Duodenal mucosa (tissue), 2 donors: ENCODE data around the gene PHAF1.
A peak's percentile ranks its signal among the peaks of the same experiment; 100 is the strongest.

ENCODE experiments used
- H3K27ac ChIP-seq: one replicate; pipeline ENCODE4 v1.7.0; 2013; ENCODE audit warnings: low read depth, low read length
- H3K27me3 ChIP-seq, 2 donors: one replicate each; pipeline ENCODE4 v1.7.0; 2013; ENCODE audit warnings: low read length in 2 of 2, control low read depth in 1 of 2; ENCODE audit not compliant: insufficient read depth in 2 of 2, control insufficient read depth in 1 of 2
- H3K36me3 ChIP-seq, 2 donors: one replicate each; pipeline ENCODE4 v1.7.0; 2013; ENCODE audit warnings: low read length in 2 of 2, control low read depth in 1 of 2; ENCODE audit not compliant: insufficient read depth in 2 of 2, control insufficient read depth in 1 of 2
- H3K4me1 ChIP-seq, 2 donors: one replicate each; pipeline ENCODE4 v1.7.0; 2013; ENCODE audit warnings: low read length in 2 of 2, control low read depth in 1 of 2; ENCODE audit not compliant: insufficient read depth in 2 of 2, control insufficient read depth in 1 of 2
- H3K4me3 ChIP-seq, 2 donors: one replicate each; pipeline ENCODE4 v1.7.0; 2013; ENCODE audit warnings: low read length in 2 of 2, low read depth in 1 of 2
- H3K9ac ChIP-seq, 2 donors: one replicate each; pipeline ENCODE4 v1.7.0; 2013; ENCODE audit warnings: low read length in 2 of 2, low read depth in 1 of 2
- H3K9me3 ChIP-seq, 2 donors: one replicate each; pipeline ENCODE4 v1.7.0; 2013; ENCODE audit warnings: low read length in 2 of 2, control low read depth in 1 of 2; ENCODE audit not compliant: control insufficient read depth in 1 of 2

PHAF1 gene

GRCh38 chr16:67104845-67105244, 4.9 kb upstream of the PHAF1 start:
- peaks cover 4 to 12% of the 10 kb centered on the region in 2 donors for H3K4me1 ChIP-seq
- no peak overlapping the region for H3K27ac ChIP-seq
- no peaks in the 10 kb centered on the region for H3K27me3 ChIP-seq
- no peak overlapping the region for H3K9ac ChIP-seq
- no peak overlapping the region for H3K4me3 ChIP-seq
- no peaks in the 10 kb centered on the region for H3K9me3 ChIP-seq
- peaks cover 4 to 7% of the 10 kb centered on the region in 2 donors for H3K36me3 ChIP-seq

- no peak overlapping the region for H3K27ac ChIP-seq
- H3K4me1 ChIP-seq = peaks cover 6 to 14% of the 10 kb centered on the region in 2 donors
- peaks cover 4 to 7% of the 10 kb centered on the region in 2 donors for H3K36me3 ChIP-seq
- H3K9me3 ChIP-seq = no peaks in the 10 kb centered on the region
- no peak overlapping the region for H3K9ac ChIP-seq
- no peak overlapping the region for H3K4me3 ChIP-seq
- H3K27me3 ChIP-seq = no peaks in the 10 kb centered on the region
Observed at GRCh38 chr16:67105246-67105645, 4.5 kb upstream of the PHAF1 start.

- Histone ChIP-seq H3K4me1 (peaks cover 12 to 20% of the 10 kb centered on the region in 2 donors), H3K9me3 (no peaks in the 10 kb centered on the region), H3K36me3 (peaks cover 0 to 7% of the 10 kb centered on the region in 2 donors), H3K27ac (no peak overlapping the region), H3K27me3 (no peaks in the 10 kb centered on the region), H3K4me3 (no peak overlapping the region), H3K9ac (no peak overlapping the region)
Observed at GRCh38 chr16:67105881-67106280, 3.9 kb upstream of the PHAF1 start.

- H3K9me3 ChIP-seq = no peaks in the 10 kb centered on the region
- no peak overlapping the region for H3K27ac ChIP-seq
- no peaks in the 10 kb centered on the region for H3K36me3 ChIP-seq
- H3K9ac ChIP-seq = no peak overlapping the region
- peaks cover 28 to 32% of the 10 kb centered on the region in 2 donors for H3K4me1 ChIP-seq
- no peaks in the 10 kb centered on the region for H3K27me3 ChIP-seq
- no peak overlapping the region for H3K4me3 ChIP-seq
Observed at GRCh38 chr16:67108489-67108888, 1.3 kb upstream of the PHAF1 start.

GRCh38 chr16:67108931-67109406, 772 bp upstream of the PHAF1 start:
- H3K4me3 ChIP-seq = peak overlapping the region; percentile 89 to 99
- H3K36me3 ChIP-seq = no peaks in the 10 kb centered on the region
- no peaks in the 10 kb centered on the region for H3K9me3 ChIP-seq
- peak overlapping the region; percentile 64 for H3K27ac ChIP-seq
- H3K4me1 ChIP-seq = peaks cover 28 to 32% of the 10 kb centered on the region in 2 donors
- H3K27me3 ChIP-seq = no peaks in the 10 kb centered on the region
- peak overlapping the region; percentile 87 to 93 for H3K9ac ChIP-seq

GRCh38 chr16:67111951-67112444, 2.3 kb downstream of the PHAF1 start:
- Histone ChIP-seq H3K9me3 (no peaks in the 10 kb centered on the region), H3K4me3 (no peak overlapping the region), H3K27ac (no peak overlapping the region), H3K4me1 (peaks cover 27 to 28% of the 10 kb centered on the region in 2 donors), H3K27me3 (no peaks in the 10 kb centered on the region), H3K36me3 (peaks cover 0 to 9% of the 10 kb centered on the region in 2 donors), H3K9ac (no peak overlapping the region)

- no peaks in the 10 kb centered on the region for H3K9me3 ChIP-seq
- H3K9ac ChIP-seq = no peak overlapping the region
- no peak overlapping the region for H3K4me3 ChIP-seq
- peaks cover 27 to 28% of the 10 kb centered on the region in 2 donors for H3K4me1 ChIP-seq
- H3K27ac ChIP-seq = no peak overlapping the region
- no peaks in the 10 kb centered on the region for H3K27me3 ChIP-seq
- H3K36me3 ChIP-seq = peaks cover 0 to 9% of the 10 kb centered on the region in 2 donors
Observed at GRCh38 chr16:67112591-67113399, 3.1 kb downstream of the PHAF1 start.

- H3K9ac ChIP-seq = no peak overlapping the region
- peaks cover 0 to 11% of the 10 kb centered on the region in 2 donors for H3K36me3 ChIP-seq
- peaks cover 20 to 28% of the 10 kb centered on the region in 2 donors for H3K4me1 ChIP-seq
- no peak overlapping the region for H3K27ac ChIP-seq
- H3K9me3 ChIP-seq = no peaks in the 10 kb centered on the region
- no peak overlapping the region for H3K4me3 ChIP-seq
- H3K27me3 ChIP-seq = no peaks in the 10 kb centered on the region
Observed at GRCh38 chr16:67114793-67115192, 5.1 kb downstream of the PHAF1 start.

GRCh38 chr16:67115639-67116038, 5.9 kb downstream of the PHAF1 start:
- no peak overlapping the region for H3K27ac ChIP-seq
- H3K36me3 ChIP-seq = peaks cover 0 to 20% of the 10 kb centered on the region in 2 donors
- no peak overlapping the region for H3K9ac ChIP-seq
- H3K9me3 ChIP-seq = no peaks in the 10 kb centered on the region
- H3K4me1 ChIP-seq = peaks cover 15 to 22% of the 10 kb centered on the region in 2 donors
- H3K27me3 ChIP-seq = no peaks in the 10 kb centered on the region
- H3K4me3 ChIP-seq = no peak overlapping the region
